K562 (cell line): ENCODE measurements around the gene PLPPR1. TPM values are rescaled to one million over a fixed set of nuclear protein-coding genes. Genes with fewer than 3 reads are reported as not detected.

Experiments
- ARNT ChIP-seq, 2 experiments: fragments of 450-650 bp; IDR thresholded peaks; 2 replicates each; pipeline ENCODE4 v1.6.1; 2016; ENCODE audit warnings: mild to moderate bottlenecking in 1 of 2
- CBFA2T3 ChIP-seq: fragments of 450-650 bp; IDR thresholded peaks from 2 replicates; pipeline ENCODE4 v1.6.1; 2017
- CUX1 ChIP-seq: fragments of 200-800 bp; sonication (Bioruptor generic); IDR thresholded peaks from 2 replicates; pipeline ENCODE4 v1.6.1; 2016; ENCODE audit warnings: missing genetic modification characterization, missing compliant biosample characterization
- ELF1 ChIP-seq: fragments of 200-800 bp; sonication (Bioruptor generic); IDR thresholded peaks from 2 replicates; pipeline ENCODE4 v1.6.1; 2016; ENCODE audit warnings: missing genetic modification characterization, missing compliant biosample characterization
- GABPA ChIP-seq: fragments of 200-800 bp; sonication (Bioruptor generic); conservative IDR thresholded peaks from 2 replicates; pipeline ENCODE4 v1.6.1; 2016; ENCODE audit warnings: low read depth, missing genetic modification characterization, missing compliant biosample characterization
- HDGF ChIP-seq: fragments of 450-650 bp; IDR thresholded peaks from 2 replicates; pipeline ENCODE4 v1.6.1; 2016
- HMBOX1 ChIP-seq: sonication (generic); IDR thresholded peaks from 2 replicates; pipeline ENCODE4 v1.6.1; 2016
- KLF16 ChIP-seq: IDR thresholded peaks from 2 replicates; pipeline ENCODE4 v1.6.1; 2016; ENCODE audit warnings: antibody characterized with exemption
- LEF1 ChIP-seq: fragments of 450-650 bp; IDR thresholded peaks from 2 replicates; pipeline ENCODE4 v1.6.1; 2016; ENCODE audit warnings: mild to moderate bottlenecking
- MECOM ChIP-seq: fragments of 250-450 bp; sonication (Bioruptor Pico); IDR thresholded peaks from 2 replicates; pipeline ENCODE4 v1.8.0; 2022; ENCODE audit warnings: inconsistent platforms
- MEF2A ChIP-seq: IDR thresholded peaks from 2 replicates; pipeline ENCODE4 v1.6.1; 2011; ENCODE audit warnings: low read depth, mild to moderate bottlenecking, low read length, moderate library complexity; ENCODE audit not compliant: control insufficient read depth
- NFIC ChIP-seq: fragments of 450-650 bp; IDR thresholded peaks from 2 replicates; pipeline ENCODE4 v1.6.1; 2017; ENCODE audit warnings: mild to moderate bottlenecking, inconsistent platforms
- RFX7 ChIP-seq: fragments of 250-450 bp; sonication (Bioruptor Pico); IDR thresholded peaks from 2 replicates; pipeline ENCODE4 v1.5.1; 2021; ENCODE audit warnings: mild to moderate bottlenecking
- STAT5A ChIP-seq: IDR thresholded peaks from 2 replicates; pipeline ENCODE4 v1.6.1; 2012; ENCODE audit warnings: low read length, inconsistent platforms, borderline replicate concordance
- TAF9B ChIP-seq: fragments of 450-650 bp; IDR thresholded peaks from 2 replicates; pipeline ENCODE4 v1.6.1; 2018; ENCODE audit warnings: mild to moderate bottlenecking; ENCODE audit not compliant: partially characterized antibody
- TAL1 ChIP-seq: fragments of 450-650 bp; IDR thresholded peaks from 2 replicates; pipeline ENCODE4 v1.6.1; 2016; ENCODE audit warnings: mild to moderate bottlenecking
- TEAD4 ChIP-seq, 2 experiments: sonication (generic) in 1 of 2; formaldehyde crosslinking in 1 of 2; IDR thresholded peaks; 2 replicates each; pipeline versions ENCODE4 v1.6.1 to v1.8.0; 2012 to 2022; ENCODE audit warnings: borderline replicate concordance in 1 of 2, inconsistent platforms in 1 of 2, low read length in 1 of 2, mild to moderate bottlenecking in 1 of 2, missing genetic modification reagents in 1 of 2
- ZNF134 ChIP-seq: fragments of 250-450 bp; sonication (Bioruptor Pico); conservative IDR thresholded peaks from 2 replicates; pipeline ENCODE4 v1.4.0; 2020
- ZNF316 ChIP-seq: fragments of 450-650 bp; IDR thresholded peaks from 2 replicates; pipeline ENCODE4 v1.6.1; 2016
- polyA plus RNA-seq, 8 experiments: library from polyadenylated mRNA; depleted of rRNA in 4 of 8; stranded (reverse) in 5 of 8; unstranded in 3 of 8; fragments of >200 nt; fragmentation: Nextera tagmentation in 2 of 8; fragmentation: Illumina TruSeq in 1 of 8; extraction: Ambion mirVana in 2 of 8; extraction: Trizol in 1 of 8; gene quantifications; 2 replicates each; pipeline versions ENCODE4 v1.2.1 to v1.2.3, GENCODE V29; 2011 to 2014; ENCODE audit warnings: inconsistent platforms in 1 of 8, missing spikeins in 1 of 8
- total RNA-seq, 7 experiments: library from RNA; depleted of rRNA in 6 of 7; stranded (reverse); fragments of >200 nt in 6 of 7; fragmentation: Illumina TruSeq in 2 of 7; extraction: Trizol in 2 of 7; gene quantifications; 2 replicates each; pipeline versions ENCODE4 v1.2.1 to v1.2.3, GENCODE V29; 2011 to 2021; ENCODE audit warnings: low replicate concordance in 1 of 7
- TF ChIP-seq, protein P1 (sequence below): sonication (generic); formaldehyde crosslinking; IDR thresholded peaks from 2 replicates; pipeline ENCODE4 v1.8.0; 2022; ENCODE audit warnings: mild to moderate bottlenecking, missing genetic modification reagents
- TF ChIP-seq, protein P2 (sequence below): fragments of 250-450 bp; sonication (Bioruptor Pico); IDR thresholded peaks from 2 replicates; pipeline ENCODE4 v1.8.0; 2021; ENCODE audit warnings: moderate library complexity, mild to moderate bottlenecking, inconsistent platforms
- TF ChIP-seq, protein P3 (sequence below): fragments of 250-450 bp; sonication (Bioruptor Pico); IDR thresholded peaks from 2 replicates; pipeline ENCODE4 v1.8.0; 2022; ENCODE audit warnings: moderate library complexity, mild to moderate bottlenecking, inconsistent platforms

Gene PLPPR1
- total and polyA plus RNA-seq, 9 of the 15 experiments (the other 6 are each of a cell fraction or from before 2014, with no cell fraction given) = not detected

DNA sequence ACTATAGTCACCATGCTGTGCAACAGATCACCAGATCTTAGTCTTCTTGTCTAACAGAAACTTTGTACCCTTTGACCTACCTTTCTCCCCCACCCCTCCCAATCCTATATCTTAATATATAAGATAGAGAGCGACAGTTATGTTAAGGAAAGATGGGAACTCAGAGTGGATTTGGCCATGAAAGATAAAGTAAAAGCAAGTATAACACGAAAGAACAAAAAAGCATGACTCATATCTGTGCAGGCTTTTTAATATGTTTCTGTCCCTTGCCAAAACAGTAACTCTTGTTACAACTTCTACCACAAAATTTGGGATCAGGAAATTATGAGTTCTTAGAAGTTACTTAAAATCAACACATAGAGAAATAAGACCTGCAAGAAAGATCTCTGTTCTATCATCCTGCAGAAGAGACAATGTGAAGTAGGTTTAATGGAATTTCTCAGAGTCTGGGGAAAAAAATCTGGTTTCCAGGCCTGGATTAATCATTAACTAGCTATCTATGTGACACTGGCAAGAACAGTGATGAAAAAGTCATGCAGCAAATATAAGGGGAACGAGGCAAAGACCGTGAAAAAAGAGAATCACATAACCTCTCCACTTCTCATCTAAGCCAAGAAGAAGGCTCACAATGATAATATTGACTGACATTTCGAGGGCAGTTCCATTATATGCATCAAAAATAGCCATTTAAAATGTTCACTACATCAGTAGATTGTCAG, 337.7 kb downstream of the PLPPR1 start (continued):
- no peak for TF ChIP-seq CUX1 (CRISPR knock-in tag)
- no peak for TF ChIP-seq MECOM (CRISPR knock-in tag)
- TF ChIP-seq, protein P1, sequence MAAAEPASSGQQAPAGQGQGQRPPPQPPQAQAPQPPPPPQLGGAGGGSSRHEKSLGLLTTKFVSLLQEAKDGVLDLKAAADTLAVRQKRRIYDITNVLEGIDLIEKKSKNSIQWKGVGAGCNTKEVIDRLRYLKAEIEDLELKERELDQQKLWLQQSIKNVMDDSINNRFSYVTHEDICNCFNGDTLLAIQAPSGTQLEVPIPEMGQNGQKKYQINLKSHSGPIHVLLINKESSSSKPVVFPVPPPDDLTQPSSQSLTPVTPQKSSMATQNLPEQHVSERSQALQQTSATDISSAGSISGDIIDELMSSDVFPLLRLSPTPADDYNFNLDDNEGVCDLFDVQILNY = no peak
- TF ChIP-seq, protein P2, sequence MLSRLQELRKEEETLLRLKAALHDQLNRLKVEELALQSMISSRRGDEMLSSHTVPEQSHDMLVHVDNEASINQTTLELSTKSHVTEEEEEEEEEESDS (CRISPR knock-in tag) = no peak
- TF ChIP-seq STAT5A = peak; percentile 32; the same call in 1 of the 2 replicates
- TF ChIP-seq CBFA2T3 = peak; percentile 89
- peak; percentile 10; the same call in 1 of the 2 replicates for TF ChIP-seq KLF16
- no peak for TF ChIP-seq GABPA (tag)
- no peak for TF ChIP-seq ZNF316
- TF ChIP-seq ARNT (IDR thresholded peaks at IDR 0.05) = no peak
- peak; percentile 51; the same call in 1 of the 2 replicates for TF ChIP-seq NFIC
- TF ChIP-seq ZNF134 = no peak
- no peak for TF ChIP-seq ELF1 (tag)
- peak; percentile 66; the same call in 1 of the 2 replicates for TF ChIP-seq TAL1
- TF ChIP-seq TAF9B = no peak
- TF ChIP-seq HDGF = no peak
- TF ChIP-seq HMBOX1 = peak; percentile 58
- TF ChIP-seq RFX7 (CRISPR knock-in tag) = no peak
- TF ChIP-seq, protein P3, sequence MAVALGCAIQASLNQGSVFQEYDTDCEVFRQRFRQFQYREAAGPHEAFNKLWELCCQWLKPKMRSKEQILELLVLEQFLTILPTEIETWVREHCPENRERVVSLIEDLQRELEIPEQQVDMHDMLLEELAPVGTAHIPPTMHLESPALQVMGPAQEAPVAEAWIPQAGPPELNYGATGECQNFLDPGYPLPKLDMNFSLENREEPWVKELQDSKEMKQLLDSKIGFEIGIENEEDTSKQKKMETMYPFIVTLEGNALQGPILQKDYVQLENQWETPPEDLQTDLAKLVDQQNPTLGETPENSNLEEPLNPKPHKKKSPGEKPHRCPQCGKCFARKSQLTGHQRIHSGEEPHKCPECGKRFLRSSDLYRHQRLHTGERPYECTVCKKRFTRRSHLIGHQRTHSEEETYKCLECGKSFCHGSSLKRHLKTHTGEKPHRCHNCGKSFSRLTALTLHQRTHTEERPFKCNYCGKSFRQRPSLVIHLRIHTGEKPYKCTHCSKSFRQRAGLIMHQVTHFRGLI (CRISPR knock-in tag) = no peak
- peak; percentile 29; the same call in 1 of the 2 replicates for TF ChIP-seq LEF1
- peak; percentile 77 for TF ChIP-seq TEAD4 (IDR thresholded peaks at IDR 0.05; ENCODE audit: low read length)
- TF ChIP-seq TEAD4 (CRISPR knock-in tag; IDR thresholded peaks at IDR 0.05; ENCODE audit: borderline replicate concordance) = no peak
- no peak for TF ChIP-seq MEF2A
